Lower lobe of right lung (tissue), 2 donors: ENCODE measurements around the gene PCYOX1L. TPM values are rescaled to one million over a fixed set of nuclear protein-coding genes. Genes with fewer than 3 reads are reported as not detected.

Source experiments
- ATAC-seq, 2 donors: fragments of 200-7000 bp; cut with Tn5 transposase; one replicate each; pipeline ENCODE4 v1.9.1; 2020 to 2022; ENCODE audit warnings: mild to moderate bottlenecking in 2 of 2, moderate library complexity in 2 of 2
- DNase-seq: peaks from one replicate; pipeline ENCODE4 v3.0.0-alpha.2; 2020
- H3K27ac ChIP-seq: fragments of 200-600 bp; one replicate; pipeline ENCODE4 v1.8.0; 2022
- H3K27me3 ChIP-seq: fragments of 200-600 bp; one replicate; pipeline ENCODE4 v1.8.0; 2022; ENCODE audit warnings: low read depth
- H3K36me3 ChIP-seq: fragments of 200-600 bp; one replicate; pipeline ENCODE4 v1.8.0; 2022; ENCODE audit warnings: mild to moderate bottlenecking
- H3K4me1 ChIP-seq: fragments of 200-600 bp; one replicate; pipeline ENCODE4 v1.8.0; 2022
- H3K4me3 ChIP-seq: fragments of 200-600 bp; one replicate; pipeline ENCODE4 v1.8.0; 2022; ENCODE audit warnings: mild to moderate bottlenecking
- H3K9me3 ChIP-seq: fragments of 200-600 bp; one replicate; pipeline ENCODE4 v1.8.0; 2022
- intact Hi-C: fragments of 100-400 bp; cut with DNase I; formaldehyde crosslinking; loops from one replicate; pipeline ENCODE4 v1.11.0; 2022
- long read RNA-seq: library from polyadenylated mRNA; unstranded; transcript quantifications from one replicate; pipeline ENCODE4 v2.0.0, GENCODE V29; 2021
- total RNA-seq: library from RNA; stranded (reverse); fragmentation: NEBNext Ultra II Directional; extraction: Animal tissue kit (Norgen Biotek cat#: 25700); gene quantifications from one replicate; pipeline ENCODE4 v1.2.1, GENCODE V29; 2021
- TF ChIP-seq, protein P1 (sequence below): fragments of 200-600 bp; IDR thresholded peaks from one replicate; pipeline ENCODE4 v1.8.0; 2022; ENCODE audit warnings: antibody characterized with exemption, mild to moderate bottlenecking
- donor health status: DM: no; HTN: yes; CAD: no; lungs with severe emphysema.

Gene PCYOX1L, protein sequence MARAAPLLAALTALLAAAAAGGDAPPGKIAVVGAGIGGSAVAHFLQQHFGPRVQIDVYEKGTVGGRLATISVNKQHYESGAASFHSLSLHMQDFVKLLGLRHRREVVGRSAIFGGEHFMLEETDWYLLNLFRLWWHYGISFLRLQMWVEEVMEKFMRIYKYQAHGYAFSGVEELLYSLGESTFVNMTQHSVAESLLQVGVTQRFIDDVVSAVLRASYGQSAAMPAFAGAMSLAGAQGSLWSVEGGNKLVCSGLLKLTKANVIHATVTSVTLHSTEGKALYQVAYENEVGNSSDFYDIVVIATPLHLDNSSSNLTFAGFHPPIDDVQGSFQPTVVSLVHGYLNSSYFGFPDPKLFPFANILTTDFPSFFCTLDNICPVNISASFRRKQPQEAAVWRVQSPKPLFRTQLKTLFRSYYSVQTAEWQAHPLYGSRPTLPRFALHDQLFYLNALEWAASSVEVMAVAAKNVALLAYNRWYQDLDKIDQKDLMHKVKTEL
- total RNA-seq: 5.9 TPM
- long read RNA-seq, full-length matches to known transcripts: 11 of 14 reads
- long read RNA-seq, partial matches to known transcripts: 1 of 14 reads
- long read RNA-seq, other reads (novel, unspliced or antisense): 2 of 14 reads

DNA sequence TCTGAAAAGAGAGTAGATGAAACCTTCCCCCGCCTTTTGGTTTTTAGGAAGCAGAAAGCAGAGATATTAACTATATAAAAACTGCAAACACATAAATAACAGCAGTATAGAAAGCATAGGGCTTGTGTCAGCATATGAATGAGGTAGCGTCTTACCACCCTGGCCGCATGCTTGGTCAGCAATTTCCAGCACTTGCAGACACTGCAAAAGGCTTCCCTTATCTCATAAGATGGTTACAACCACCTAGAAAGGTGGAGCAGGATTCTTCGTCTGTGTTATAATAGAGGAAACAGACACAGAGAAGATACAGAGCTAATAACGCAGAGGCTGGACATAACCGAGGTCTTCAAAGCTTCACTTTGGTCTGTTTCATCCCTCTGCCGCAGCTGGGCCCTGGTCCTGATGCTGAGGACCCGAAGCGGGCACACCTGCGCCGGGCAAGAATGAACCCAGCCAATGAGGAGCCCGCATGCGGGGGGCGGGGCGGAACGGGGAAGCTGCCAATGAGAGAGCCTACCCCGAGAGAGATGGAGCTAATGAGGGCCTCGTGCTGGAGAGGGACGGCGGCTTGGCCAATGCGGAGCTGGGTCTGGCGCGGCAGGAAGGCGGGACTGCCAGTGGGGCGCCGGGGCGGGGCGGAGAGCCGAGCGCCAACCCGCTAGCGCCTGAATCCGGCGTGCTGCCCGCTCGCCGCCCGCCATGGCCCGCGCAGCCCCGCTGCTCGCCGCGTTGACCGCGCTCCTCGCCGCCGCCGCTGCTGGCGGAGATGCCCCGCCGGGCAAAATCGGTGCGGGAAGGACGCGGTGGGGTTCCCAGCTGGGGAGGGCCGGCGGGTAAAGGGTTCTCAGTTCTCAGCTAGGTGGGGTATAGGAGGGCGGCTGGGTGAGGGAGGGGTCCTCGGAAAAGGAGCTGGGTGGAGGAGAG lies at the start of gene PCYOX1L:
Gene PCYOX1L (plus strand): TSS at position 677 of the 924 bp plus-strand sequence. CDS start 23 bp downstream, at position 700.
- peaks cover 25% of the 10 kb centered on the region for H3K4me1 ChIP-seq
- ATAC-seq: peak; percentile 100
- H3K4me3 ChIP-seq: peak within 1 kb of the TSS; percentile 78
- peak; percentile 98 for DNase-seq
- no peaks in the 10 kb centered on the region for H3K27me3 ChIP-seq
- TF ChIP-seq, protein P1, sequence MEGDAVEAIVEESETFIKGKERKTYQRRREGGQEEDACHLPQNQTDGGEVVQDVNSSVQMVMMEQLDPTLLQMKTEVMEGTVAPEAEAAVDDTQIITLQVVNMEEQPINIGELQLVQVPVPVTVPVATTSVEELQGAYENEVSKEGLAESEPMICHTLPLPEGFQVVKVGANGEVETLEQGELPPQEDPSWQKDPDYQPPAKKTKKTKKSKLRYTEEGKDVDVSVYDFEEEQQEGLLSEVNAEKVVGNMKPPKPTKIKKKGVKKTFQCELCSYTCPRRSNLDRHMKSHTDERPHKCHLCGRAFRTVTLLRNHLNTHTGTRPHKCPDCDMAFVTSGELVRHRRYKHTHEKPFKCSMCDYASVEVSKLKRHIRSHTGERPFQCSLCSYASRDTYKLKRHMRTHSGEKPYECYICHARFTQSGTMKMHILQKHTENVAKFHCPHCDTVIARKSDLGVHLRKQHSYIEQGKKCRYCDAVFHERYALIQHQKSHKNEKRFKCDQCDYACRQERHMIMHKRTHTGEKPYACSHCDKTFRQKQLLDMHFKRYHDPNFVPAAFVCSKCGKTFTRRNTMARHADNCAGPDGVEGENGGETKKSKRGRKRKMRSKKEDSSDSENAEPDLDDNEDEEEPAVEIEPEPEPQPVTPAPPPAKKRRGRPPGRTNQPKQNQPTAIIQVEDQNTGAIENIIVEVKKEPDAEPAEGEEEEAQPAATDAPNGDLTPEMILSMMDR: no peak
- no peaks in the 10 kb centered on the region for H3K9me3 ChIP-seq
- H3K27ac ChIP-seq: peak within 1 kb of the TSS; percentile 79
- intact Hi-C loops: no loop called here
- H3K36me3 ChIP-seq: peaks cover 27% of the 10 kb centered on the region

DNA sequence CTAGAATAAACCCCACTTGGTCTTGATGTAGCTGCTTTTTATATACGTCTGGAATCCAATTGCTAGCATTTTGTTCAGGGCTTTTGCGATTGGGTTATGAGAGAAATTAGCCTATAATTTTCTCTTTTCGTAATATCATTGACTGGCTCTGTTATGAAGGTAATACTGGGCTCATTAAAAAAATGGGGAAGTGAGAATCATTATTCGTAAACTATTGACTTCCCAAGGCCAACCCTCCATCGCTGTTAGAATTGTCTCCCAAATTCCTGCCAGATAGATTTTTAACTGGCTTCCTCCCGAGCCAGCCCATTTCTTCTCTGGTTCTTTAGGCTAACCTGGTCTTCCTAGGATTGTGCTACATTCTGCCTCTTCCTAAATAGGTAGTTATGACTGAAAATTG lies 48.5 kb upstream of the PCYOX1L start:
- DNase-seq (no peak), ATAC-seq (no peak)
- TF ChIP-seq, protein P1: no peak
- Histone ChIP-seq H3K4me1 (peaks cover 6% of the 10 kb centered on the region), H3K27me3 (no peaks in the 10 kb centered on the region), H3K9me3 (no peaks in the 10 kb centered on the region), H3K4me3 (no peak overlapping the region), H3K36me3 (peaks cover 5% of the 10 kb centered on the region), H3K27ac (peak overlapping the region; percentile 31)
- intact Hi-C loops: no loop called here

DNA sequence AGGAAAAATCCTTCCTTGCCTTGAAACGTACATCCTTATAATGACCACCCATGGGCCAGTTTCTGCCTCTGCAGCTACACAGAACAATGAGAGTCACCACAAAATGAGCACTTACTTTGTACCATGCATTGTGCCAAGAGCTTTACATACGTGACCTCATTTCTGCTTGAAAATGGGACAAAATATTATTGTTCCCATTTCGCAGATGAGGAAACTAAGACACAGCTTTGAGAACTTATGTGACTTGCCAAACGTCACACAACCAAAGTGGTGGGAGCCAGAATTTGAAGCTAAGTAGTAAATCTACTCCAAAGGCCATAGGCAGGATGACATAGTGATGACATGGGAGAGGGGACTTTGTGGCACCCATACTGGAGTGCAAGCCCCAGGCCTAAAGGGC lies 47.4 kb upstream of the PCYOX1L start:
- TF ChIP-seq, protein P1: no peak
- H3K36me3 ChIP-seq: peaks cover 5% of the 10 kb centered on the region

DNA sequence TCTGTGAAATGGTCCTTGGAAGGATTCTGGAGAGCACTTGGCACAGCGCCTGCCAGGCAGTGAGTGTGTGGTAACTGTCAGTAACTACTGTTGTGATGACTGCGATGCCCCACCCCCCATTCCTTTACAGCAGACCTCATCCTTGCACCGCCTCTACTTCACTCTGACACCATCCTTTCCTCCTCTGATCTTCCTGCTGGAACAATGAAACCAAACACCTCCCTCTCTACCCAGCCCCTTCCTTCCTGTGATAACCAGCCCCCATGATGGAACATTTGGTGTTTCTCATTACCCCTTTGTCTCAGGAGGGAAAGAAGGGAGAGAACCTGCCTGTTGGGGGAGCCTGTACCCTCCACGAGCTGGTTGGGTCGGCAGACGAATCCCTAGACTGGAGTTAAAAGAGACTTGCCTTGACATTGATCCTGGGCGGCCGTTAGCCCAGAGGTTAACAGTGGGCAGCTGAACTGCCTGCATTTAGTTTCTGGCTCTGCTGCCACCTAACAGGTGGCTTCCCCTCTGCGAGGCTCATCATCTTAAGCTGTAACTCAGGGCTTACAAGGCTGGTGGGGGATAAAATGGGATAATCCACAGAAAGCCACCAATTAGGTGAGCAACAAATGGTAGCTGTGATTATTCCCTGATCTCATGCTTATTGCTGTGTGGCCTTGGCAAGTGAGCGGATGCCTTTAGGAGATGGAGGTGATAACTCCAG lies 46.7 kb upstream of the PCYOX1L start:
- intact Hi-C loops: loop anchor here (10.0 kb wide), 1 partner anchor 54 kb away; no protein-coding TSS in a partner anchor
- Histone ChIP-seq H3K27ac (peak overlapping the region; percentile 4), H3K9me3 (no peaks in the 10 kb centered on the region), H3K4me3 (no peak overlapping the region), H3K36me3 (peaks cover 5% of the 10 kb centered on the region), H3K27me3 (no peaks in the 10 kb centered on the region), H3K4me1 (peaks cover 4% of the 10 kb centered on the region)
- DNase-seq (no peak), ATAC-seq (no peak)
- TF ChIP-seq, protein P1: no peak

More for the DNA sequence above, 47.4 kb upstream of the PCYOX1L start:
- H3K4me1 ChIP-seq: peaks cover 4% of the 10 kb centered on the region
- no peaks in the 10 kb centered on the region for H3K27me3 ChIP-seq
- no peak for DNase-seq
- H3K9me3 ChIP-seq: no peaks in the 10 kb centered on the region
- intact Hi-C loops: loop anchor here (10.0 kb wide), 1 partner anchor 54 kb away; no protein-coding TSS in a partner anchor
- ATAC-seq: no peak
- H3K27ac ChIP-seq: no peak overlapping the region
- no peak overlapping the region for H3K4me3 ChIP-seq
